Measurements from ENCODE around the gene CDYL2. TPM values are rescaled to one million over a fixed set of nuclear protein-coding genes. Genes with fewer than 3 reads are reported as not detected.

CDYL2 gene
- total RNA-seq, 2 donors from 2014 or later, result 9.9 to 12.8 TPM

DNA sequence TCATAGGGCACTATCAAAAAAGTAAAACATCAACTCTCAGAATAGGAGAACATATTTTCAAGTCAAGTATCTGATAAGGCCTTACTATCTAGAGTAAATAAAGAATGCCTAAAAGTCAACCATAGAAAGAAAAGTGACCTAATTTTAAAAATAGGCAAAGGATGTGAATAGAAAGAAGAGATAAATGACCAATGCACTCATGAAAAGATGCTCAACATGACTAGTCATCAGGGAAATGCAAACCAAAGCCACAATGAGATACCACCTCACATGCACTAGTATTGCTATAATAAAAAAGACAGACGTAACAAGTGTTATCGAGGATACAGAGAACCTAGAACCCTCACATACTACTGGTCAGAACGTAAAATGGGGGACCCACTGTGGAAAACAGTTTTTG is 172.8 kb downstream of the CDYL2 start:
- DNase-seq, result no peak
- Mint-ChIP-seq H3K9me3 (peaks cover 16% of the 10 kb centered on the region), H3K27ac (no peak overlapping the region), H3K27me3 (ENCODE audit: insufficient read depth) (no peaks in the 10 kb centered on the region), H3K4me3 (no peak overlapping the region), H3K36me3 (ENCODE audit: low read depth) (peaks cover 2% of the 10 kb centered on the region), H3K4me1 (no peaks in the 10 kb centered on the region)
- Histone ChIP-seq H3K9ac (ENCODE audit: extremely low read depth, low read length, poor library complexity, severe bottlenecking) (no peak overlapping the region), H3K9me3 (ENCODE audit: control insufficient read depth, low read length) (peaks cover 7% of the 10 kb centered on the region), H3K36me3 (ENCODE audit: control insufficient read depth, insufficient read depth, low read length) (no peaks in the 10 kb centered on the region), H3K4me1 (ENCODE audit: control insufficient read depth, insufficient read depth, low read length) (no peaks in the 10 kb centered on the region), H3K4me3 (ENCODE audit: low read length) (no peak overlapping the region), H3K27ac (ENCODE audit: low read depth, low read length) (no peak overlapping the region), H3K27me3 (ENCODE audit: control insufficient read depth, insufficient read depth, low read length, poor library complexity, severe bottlenecking) (no peaks in the 10 kb centered on the region)
- TF ChIP-seq, protein P1, sequence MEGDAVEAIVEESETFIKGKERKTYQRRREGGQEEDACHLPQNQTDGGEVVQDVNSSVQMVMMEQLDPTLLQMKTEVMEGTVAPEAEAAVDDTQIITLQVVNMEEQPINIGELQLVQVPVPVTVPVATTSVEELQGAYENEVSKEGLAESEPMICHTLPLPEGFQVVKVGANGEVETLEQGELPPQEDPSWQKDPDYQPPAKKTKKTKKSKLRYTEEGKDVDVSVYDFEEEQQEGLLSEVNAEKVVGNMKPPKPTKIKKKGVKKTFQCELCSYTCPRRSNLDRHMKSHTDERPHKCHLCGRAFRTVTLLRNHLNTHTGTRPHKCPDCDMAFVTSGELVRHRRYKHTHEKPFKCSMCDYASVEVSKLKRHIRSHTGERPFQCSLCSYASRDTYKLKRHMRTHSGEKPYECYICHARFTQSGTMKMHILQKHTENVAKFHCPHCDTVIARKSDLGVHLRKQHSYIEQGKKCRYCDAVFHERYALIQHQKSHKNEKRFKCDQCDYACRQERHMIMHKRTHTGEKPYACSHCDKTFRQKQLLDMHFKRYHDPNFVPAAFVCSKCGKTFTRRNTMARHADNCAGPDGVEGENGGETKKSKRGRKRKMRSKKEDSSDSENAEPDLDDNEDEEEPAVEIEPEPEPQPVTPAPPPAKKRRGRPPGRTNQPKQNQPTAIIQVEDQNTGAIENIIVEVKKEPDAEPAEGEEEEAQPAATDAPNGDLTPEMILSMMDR (conservative IDR thresholded peaks at IDR 0.05), result no peak
- WGBS, 2 experiments (ENCODE audit: insufficient coverage in 1 of 2, insufficient read length in 1 of 2), result 94 to 95% methylated on average over 3 of the region's 3 CpGs

DNA sequence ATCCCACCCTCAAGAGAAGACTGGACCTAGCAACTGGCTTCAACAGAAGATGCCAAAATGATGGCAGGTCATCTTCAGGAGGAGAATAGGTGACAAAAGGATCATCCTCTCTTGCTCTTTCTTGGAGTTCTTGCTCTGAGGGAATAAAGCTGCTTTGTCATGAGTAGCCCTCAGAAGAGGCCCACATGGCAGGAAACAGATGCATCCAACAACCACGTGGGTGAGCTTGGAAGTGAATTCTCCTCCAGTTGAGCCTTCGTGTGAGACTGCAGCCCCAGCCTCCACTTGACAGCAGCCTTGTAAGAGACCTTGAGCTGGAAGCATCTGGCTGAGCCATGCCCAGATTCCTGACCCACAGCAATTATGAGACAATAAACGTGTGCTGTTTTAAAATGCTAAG is 176.1 kb downstream of the CDYL2 start:
- H3K27me3 Mint-ChIP-seq (ENCODE audit: insufficient read depth), result no peaks in the 10 kb centered on the region
- H3K4me3 Mint-ChIP-seq, result no peak overlapping the region
- peaks cover 4% of the 10 kb centered on the region for H3K36me3 Mint-ChIP-seq (ENCODE audit: low read depth)
- no peak overlapping the region for H3K27ac Mint-ChIP-seq
- Histone ChIP-seq H3K27me3 (ENCODE audit: control insufficient read depth, insufficient read depth, low read length, poor library complexity, severe bottlenecking) (no peaks in the 10 kb centered on the region), H3K4me1 (ENCODE audit: control insufficient read depth, insufficient read depth, low read length) (no peaks in the 10 kb centered on the region), H3K9me3 (ENCODE audit: control insufficient read depth, low read length) (no peaks in the 10 kb centered on the region), H3K4me3 (ENCODE audit: low read length) (no peak overlapping the region), H3K36me3 (ENCODE audit: control insufficient read depth, insufficient read depth, low read length) (no peaks in the 10 kb centered on the region), H3K9ac (ENCODE audit: extremely low read depth, low read length, poor library complexity, severe bottlenecking) (no peak overlapping the region), H3K27ac (ENCODE audit: low read depth, low read length) (no peak overlapping the region)
- peaks cover 4% of the 10 kb centered on the region for H3K9me3 Mint-ChIP-seq
- WGBS, 2 experiments (ENCODE audit: insufficient coverage in 1 of 2, insufficient read length in 1 of 2), result 71 to 88% methylated on average over 2 to 3 of the region's 3 CpGs
- no peak for DNase-seq
- H3K4me1 Mint-ChIP-seq, result no peaks in the 10 kb centered on the region
- TF ChIP-seq, protein P1 (conservative IDR thresholded peaks at IDR 0.05), result no peak

DNA sequence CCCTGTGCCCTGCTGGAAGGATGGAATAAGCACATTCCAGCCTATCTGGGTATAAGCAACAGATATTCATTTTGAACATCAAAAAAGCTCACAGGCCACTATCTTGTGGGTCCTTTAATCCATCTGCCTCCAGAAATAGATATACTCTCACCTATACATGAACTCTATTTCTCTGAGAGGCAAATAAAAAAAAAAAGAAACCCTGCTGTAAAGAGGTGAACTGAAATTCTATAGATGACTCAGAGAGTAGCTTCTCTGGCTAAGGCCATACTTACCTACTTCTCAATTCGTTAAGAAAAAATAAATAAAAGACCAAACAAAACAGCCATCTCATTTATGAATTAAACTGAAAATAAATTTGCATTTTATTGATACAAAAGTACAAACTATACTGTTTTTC is 177.3 kb downstream of the CDYL2 start:
- Mint-ChIP-seq H3K27me3 (ENCODE audit: insufficient read depth) (no peaks in the 10 kb centered on the region), H3K27ac (no peak overlapping the region), H3K36me3 (ENCODE audit: low read depth) (peaks cover 2% of the 10 kb centered on the region), H3K9me3 (peaks cover 4% of the 10 kb centered on the region), H3K4me1 (no peaks in the 10 kb centered on the region), H3K4me3 (no peak overlapping the region)
- no peak overlapping the region for H3K27ac ChIP-seq (ENCODE audit: low read depth, low read length)
- no peaks in the 10 kb centered on the region for H3K36me3 ChIP-seq (ENCODE audit: control insufficient read depth, insufficient read depth, low read length)
- no peak overlapping the region for H3K9ac ChIP-seq (ENCODE audit: extremely low read depth, low read length, poor library complexity, severe bottlenecking)
- H3K27me3 ChIP-seq (ENCODE audit: control insufficient read depth, insufficient read depth, low read length, poor library complexity, severe bottlenecking), result no peaks in the 10 kb centered on the region
- TF ChIP-seq, protein P1 (conservative IDR thresholded peaks at IDR 0.05), result no peak
- WGBS, 2 experiments (ENCODE audit: insufficient coverage in 1 of 2, insufficient read length in 1 of 2), result 86% methylated on average over 1 of the region's 1 CpG; no CpG with 5 or more reads in 1 of the 2 experiments
- H3K4me1 ChIP-seq (ENCODE audit: control insufficient read depth, insufficient read depth, low read length), result no peaks in the 10 kb centered on the region
- H3K4me3 ChIP-seq (ENCODE audit: low read length), result no peak overlapping the region
- no peak for DNase-seq
- no peaks in the 10 kb centered on the region for H3K9me3 ChIP-seq (ENCODE audit: control insufficient read depth, low read length)

Measured in endodermal cell (in vitro differentiated cells).